ENCODE results near the gene COBL.

COBL gene

DNA sequence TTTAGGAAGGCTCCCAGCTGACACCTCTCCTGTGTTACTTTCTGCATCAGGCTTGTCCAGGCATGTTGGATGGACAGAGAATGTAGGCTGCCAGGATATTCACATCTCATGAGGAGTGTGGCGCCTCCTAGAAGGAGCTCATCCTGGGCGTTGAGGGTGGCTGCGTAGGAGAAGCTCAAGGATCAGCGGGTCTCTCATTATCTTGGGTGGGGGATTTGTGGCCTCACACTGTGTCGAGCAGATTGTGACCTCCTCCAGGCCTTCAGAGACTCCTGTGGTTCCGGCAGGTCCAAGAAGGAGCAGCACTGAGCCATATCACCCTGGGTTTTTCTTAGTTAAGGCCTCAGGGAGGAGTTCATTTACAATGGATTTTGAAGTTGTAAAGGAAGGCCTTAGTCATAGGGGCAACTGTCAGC is 8.7 kb upstream of the COBL start:
- DNase-seq, result no peak

DNA sequence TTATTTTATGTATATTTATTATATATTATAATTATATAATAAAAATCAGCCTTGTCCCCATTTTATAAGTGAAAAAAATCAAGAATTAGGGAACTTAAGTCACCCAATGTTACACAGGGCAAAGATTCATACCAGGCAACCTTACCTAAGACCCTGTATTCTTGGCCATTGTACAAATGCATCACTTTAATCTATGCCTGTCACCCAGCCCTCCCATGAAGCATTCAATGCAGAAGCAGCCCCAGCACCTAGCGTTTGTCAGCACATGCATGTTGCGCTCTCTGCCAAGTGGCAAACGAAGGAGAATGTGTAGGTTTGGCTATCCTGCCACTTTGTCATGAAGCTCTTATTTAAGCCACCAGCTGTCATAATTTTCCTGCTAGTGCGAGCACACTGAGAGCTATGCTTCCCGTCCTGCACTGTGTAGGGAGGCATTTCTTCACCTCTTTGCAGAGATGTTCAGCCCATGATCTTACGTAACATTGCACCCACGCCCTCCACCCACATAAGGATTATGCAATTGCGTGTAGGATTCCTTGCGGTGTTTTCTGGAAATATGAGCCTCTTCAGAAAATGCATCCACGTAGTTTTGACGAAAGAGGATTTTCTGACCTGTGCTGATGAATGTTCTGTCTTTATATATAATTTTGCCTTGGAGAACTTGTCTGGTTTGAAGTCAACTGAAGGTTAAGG is 7.7 kb upstream of the COBL start:
- DNase-seq, result no peak

- DNase-seq, result no peak
These were observed 5.4 kb upstream of the COBL start for GRCh38 chr7:51321961-51322515.

- no peak for DNase-seq
These were observed 2.4 kb upstream of the COBL start for GRCh38 chr7:51318886-51319579.

GRCh38 chr7:51318001-51318400 is 1.4 kb upstream of the COBL start:
- DNase-seq, result no peak

DNA sequence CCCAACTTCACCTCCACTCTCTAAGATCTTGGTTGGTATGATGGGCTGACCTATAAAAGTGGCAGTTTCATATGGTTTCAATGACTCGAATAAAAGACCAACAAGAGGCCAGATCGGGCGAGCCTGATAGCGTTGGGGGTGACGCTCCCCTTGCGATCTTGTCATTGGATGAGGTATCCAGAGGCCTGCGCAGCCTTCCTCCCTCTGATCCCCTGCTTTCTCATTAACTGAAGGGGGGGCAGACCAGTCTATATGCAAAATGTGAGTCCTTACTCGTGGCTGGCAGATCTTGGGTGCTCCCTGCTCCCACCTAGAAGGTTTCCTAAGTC is 937 bp upstream of the COBL start:
- no peak for DNase-seq

DNA sequence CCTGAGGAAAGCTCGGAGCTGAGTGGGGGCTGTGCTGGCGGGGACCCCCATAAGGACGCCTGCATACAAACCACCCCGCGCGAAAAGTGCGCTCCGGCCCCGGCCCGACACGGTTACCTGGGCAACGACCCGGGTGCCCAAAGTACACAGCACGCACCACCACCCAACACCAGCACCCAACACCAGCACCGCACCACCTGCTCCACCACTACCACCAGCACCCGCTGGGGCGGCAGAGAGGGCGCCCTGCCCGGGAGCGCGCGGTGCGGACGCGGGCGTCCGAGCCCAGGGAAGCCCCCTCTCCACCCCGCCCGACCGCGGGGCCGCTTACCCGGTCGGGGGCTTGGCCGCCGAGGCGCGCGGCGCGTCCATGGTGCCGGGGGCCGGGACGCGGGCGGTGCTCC is 345 bp downstream of the COBL start:
- peak; percentile 56 for DNase-seq

DNA sequence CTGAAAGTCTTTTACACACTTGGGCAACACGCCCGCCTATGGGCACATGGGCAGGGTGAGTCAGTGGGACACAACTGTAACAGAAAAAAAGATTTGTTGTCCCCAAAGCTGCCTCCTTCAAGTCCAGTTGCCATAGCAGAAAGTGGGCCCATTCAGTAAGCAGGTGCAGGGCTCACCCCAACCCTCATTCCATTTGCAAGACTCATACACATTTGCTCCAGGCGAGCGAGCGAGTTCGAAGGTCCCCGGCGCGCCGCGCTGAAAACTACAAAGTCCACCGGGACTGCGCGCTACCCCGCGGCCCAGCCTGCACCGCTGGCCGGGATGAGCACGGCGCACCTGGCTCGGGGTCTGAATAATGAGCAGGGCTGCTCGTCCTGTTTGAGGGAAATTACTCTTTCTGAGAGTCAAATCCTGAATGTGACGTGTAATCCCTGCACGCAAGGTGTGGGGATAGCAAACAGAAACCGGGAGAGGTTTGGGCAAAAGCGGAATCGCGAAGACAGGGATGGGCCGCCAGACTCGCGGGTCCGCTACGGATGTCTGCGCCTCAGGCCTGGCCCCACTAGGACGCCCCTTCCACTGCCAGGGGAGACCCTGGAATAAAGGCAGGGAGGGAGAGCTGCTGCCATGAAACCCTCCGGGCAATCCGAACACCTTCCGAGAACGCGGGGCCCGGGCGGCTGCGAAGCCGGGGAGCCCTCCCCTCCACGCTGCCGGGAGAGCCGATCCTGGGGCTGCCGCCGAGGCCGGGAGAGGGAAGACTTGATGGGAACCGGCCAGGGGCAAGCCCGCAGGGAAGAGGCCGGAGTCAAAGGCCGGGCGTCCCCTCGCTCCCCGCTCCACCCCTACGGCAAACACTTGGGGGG is 982 bp downstream of the COBL start:
- DNase-seq, result peak; percentile 73

GRCh38 chr7:51314726-51315125 is 1.9 kb downstream of the COBL start:
- DNase-seq, result no peak

DNA sequence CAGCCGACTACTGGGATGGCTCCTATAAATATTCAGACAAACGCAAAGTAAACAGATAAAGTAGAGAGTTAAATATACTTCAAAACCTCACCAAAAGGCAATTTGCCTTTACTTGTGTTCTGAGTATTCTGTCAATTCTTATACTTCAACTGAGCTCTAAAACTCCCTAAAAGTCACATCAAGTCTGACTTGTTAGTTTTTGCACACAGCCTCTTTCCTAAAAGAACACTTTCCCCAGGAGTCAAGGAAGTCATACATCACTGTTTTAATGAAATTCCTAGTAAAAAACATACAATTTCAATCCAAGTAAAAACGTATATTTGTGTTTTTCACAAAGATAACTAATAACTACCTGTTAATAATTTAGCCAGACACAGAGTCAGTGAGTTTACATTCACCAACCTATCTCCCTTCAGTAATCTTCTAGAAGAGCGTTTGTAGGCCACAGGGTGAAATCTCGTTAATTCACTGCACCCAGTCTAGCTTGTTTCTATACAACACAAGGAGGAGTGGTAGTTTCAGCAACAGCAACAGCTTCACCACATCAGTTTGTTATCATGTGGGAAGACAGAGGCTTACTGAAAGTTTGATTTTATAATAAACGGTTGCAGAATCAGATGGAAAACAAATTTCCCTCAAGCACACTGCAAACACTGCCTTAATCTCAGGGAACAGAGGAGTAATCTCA is 2.7 kb downstream of the COBL start:
- DNase-seq, result no peak

- no peak for DNase-seq
These were observed 3.5 kb downstream of the COBL start for GRCh38 chr7:51312951-51313737.

- DNase-seq, result no peak
These were observed 5.4 kb downstream of the COBL start for GRCh38 chr7:51311166-51311565.

- no peak for DNase-seq
These were observed 6.5 kb downstream of the COBL start for GRCh38 chr7:51310131-51310583.

DNA sequence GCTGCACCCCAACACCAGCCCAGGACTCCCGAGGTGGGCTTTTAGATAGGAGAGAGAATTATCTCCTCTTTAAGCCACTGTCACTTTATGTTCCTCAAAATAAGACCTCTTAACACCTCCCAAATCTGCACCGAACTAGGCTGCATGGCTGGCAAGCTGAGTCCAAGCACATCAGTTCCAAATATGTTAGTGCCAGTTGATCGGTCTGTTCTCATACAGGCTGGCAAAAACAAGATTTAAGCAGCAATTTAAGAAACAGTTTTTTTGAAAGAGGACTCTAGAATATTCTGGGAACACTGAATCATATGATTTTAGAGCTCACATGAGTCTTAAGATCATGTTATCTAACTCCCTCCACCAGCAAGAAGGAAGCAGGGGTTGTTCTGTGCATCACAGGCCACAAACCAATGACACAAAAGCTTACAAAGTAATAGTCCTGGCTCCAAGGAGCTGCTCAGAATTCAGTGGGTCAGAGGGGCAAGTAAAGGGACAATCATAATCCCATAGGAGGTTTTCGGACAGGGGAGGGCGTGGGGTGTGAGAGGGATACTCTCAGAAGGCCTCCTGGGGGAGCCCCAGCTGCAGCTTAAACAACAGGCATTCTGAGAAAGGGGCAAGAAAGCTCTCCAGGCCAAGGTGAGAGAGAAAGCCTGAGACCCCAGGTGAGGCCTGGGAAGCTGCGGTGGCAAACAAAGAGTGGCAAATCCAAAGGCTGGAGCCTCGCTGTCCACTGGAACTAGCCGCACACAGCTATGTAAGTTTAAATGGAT is 7.1 kb downstream of the COBL start:
- DNase-seq, result no peak

- no peak for DNase-seq
These were observed 7.9 kb downstream of the COBL start for GRCh38 chr7:51308696-51309095.

- no peak for DNase-seq
These were observed 8.3 kb downstream of the COBL start for GRCh38 chr7:51308265-51308664.

DNA sequence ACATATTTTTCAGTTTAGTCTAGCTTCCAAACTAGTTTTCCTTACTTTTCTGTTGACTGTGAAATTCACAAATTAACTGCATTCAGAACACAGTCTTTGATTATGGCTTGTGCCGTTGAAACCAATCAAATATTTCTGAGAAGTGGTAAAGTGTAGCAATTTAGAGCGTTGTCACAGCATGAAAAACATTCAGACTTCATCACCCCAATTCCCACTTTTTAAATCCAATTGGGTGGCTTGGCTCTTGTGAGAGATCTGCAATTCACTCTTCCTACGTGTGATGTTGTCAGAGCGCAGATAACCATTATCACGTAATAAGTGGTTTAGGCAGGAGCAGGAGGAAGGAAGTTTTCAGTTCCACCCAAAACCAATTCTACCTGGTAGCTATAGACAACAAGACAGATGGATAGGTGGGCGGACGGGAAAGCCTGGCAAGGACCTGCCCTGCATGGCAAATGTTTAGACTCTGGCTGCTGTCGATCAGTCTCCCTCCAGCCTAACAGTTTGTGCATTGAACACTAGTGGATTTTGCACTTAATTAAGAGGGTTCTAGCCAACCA is 8.9 kb downstream of the COBL start:
- DNase-seq, result no peak

DNA sequence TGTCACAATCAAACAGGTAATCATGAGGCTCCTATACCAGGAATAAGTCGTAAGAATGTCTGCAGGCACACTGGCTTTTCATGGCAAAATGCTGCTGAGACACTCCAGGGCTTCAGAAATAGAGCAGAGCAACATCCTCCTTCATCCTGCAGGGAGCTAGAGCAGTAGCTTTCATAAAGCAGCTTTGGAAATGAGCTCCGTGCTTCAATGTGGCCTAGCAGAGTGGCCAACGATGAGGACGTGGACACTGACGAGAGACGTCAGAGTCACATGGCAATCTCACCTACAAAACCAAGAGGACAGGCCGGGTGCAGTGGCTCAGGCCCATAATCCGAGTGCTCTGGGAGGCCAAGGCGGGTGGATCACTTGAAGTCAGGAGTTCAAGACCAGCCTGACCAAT is 9.8 kb downstream of the COBL start:
- no peak for DNase-seq

DNA sequence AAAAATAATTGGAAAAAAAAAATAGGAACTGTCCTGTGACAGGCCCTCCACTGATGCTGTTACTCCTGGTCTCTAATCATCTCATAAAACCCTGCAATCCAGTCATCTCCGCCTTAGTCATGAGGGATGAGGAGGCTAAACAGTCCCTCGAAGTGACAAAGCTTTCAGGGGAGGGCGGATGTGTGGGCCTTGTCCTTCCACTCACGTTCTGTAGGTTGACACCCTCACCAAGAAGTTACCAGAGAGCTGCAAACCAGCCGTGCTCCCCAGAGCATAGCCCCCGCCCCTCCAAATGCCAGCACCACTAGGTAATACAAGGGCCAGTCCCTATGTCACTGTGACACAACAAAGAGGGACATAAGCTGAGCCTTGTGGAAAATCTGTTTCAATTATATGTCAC is 11.9 kb downstream of the COBL start:
- DNase-seq, result no peak

DNA sequence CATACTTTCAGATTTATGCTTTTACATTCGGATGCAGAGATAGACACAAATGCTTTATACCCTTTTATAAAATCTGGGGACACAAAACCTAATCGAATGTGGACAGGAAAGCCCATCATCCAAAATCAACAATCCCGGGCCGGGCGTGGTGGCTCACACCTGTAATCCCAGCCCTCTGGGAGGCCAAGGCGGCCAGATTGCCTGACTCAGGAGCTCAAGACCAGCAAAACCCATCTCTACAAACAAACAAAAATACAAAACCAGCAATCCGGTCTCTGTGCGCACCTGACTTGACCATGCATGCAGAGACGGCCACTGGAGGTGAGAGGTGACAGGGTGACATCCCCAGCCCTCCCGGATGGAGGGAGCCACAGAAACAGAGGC is 13.5 kb downstream of the COBL start:
- DNase-seq, result no peak

DNA sequence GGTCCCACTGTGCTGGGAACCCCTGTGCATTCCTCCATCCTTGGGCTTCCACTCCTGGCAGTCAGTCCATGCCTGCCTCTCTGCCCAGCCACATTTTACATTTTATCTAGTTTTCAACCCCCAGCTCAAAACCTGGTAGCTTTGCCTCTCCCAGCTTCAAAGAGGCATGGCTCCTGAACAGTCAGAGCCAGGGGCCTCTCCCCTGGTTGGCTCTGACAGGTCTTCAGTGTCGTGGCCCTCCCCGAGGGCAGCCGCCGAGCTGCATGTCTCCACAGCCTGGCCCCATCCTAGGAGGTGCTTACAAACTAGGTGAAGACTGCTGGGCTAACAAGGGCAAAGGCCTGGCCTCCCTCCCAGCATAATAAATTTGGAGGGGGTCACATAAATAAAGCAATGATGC is 14.8 kb downstream of the COBL start:
- no peak for DNase-seq
